Measurements from ENCODE around the gene HTR5A. TPM values are rescaled to one million over a fixed set of nuclear protein-coding genes. Genes with fewer than 3 reads are reported as not detected.

HTR5A gene
- total and polyA plus RNA-seq, 2 donors (not counting 3 experiments of a cell fraction or from before 2014, with no cell fraction given), result not detected

GRCh38 chr7:155097338-155097737, 27.2 kb downstream of the HTR5A start:
- Histone ChIP-seq H3K9me3 (replicated peaks; ENCODE audit: control insufficient read depth, insufficient read depth, low read length) (no peaks in the 10 kb centered on the region), H3K9me1 (replicated peaks; ENCODE audit: control insufficient read depth, extremely low read depth, insufficient read depth, low read length) (no peaks in the 10 kb centered on the region), H3K4me2 (ENCODE audit: insufficient read depth, low read length) (no peak overlapping the region), H4K20me1 (replicated peaks; ENCODE audit: control insufficient read depth, extremely low read depth, insufficient read depth, low read length) (no peaks in the 10 kb centered on the region), H3K27ac (ENCODE audit: insufficient read depth, low read depth, low read length) (no peak overlapping the region), H2AFZ (ENCODE audit: low read depth, low read length) (no peak overlapping the region), H3K4me1 (ENCODE audit: control insufficient read depth, extremely low read depth, insufficient read depth, low read length) (no peaks in the 10 kb centered on the region), H3K36me3 (ENCODE audit: control insufficient read depth in 2 of 2, extremely low read depth in 1 of 2, insufficient read depth in 2 of 2, low read length in 2 of 2) (no peaks in the 10 kb centered on the region), H3K79me2 (ENCODE audit: control insufficient read depth, insufficient read depth, low read length) (no peaks in the 10 kb centered on the region), H3K4me3 (replicated peaks in 1 of 3; ENCODE audit: insufficient read depth in 1 of 3, low read depth in 1 of 3, low read length in 3 of 3) (no peak overlapping the region), H3K9ac (replicated peaks; ENCODE audit: extremely low read depth, insufficient read depth, low read length) (no peak overlapping the region), H3K27me3 (ENCODE audit: control insufficient read depth in 2 of 2, insufficient read depth in 2 of 2, low read length in 2 of 2) (no peaks in the 10 kb centered on the region)
- BruUV-seq (replicated peaks), result no TSS peak
- CTCF ChIA-PET, result no interaction called here
- FAIRE-seq (no peak), DNase-seq (ENCODE audit: low read depth, low spot score) (no peak)
- dilution Hi-C loops (cut with MboI; ENCODE audit: extremely low pct_ligation_motif_present, low sequenced_read_pairs), result no loop called here
- TF ChIP-seq MAX (IDR thresholded peaks at IDR 0.05; ENCODE audit: insufficient read depth, insufficient read length) (no peak), EZH2 (IDR thresholded peaks at IDR 0.05; ENCODE audit: borderline replicate concordance, low read depth, low read length, severe bottlenecking) (no peak), POLR2AphosphoS5 (IDR thresholded peaks at IDR 0.05; ENCODE audit: insufficient read depth, low read depth, low read length) (no peak), MYC (IDR thresholded peaks at IDR 0.05; ENCODE audit: low read depth, low read length) (no peak), POLR2A (IDR thresholded peaks at IDR 0.05; ENCODE audit: low read depth, low read length) (no peak)
- intact Hi-C loops (cut with micrococcal nuclease), result no loop called here
- POLR2A ChIA-PET, result no interaction called here

- POLR2A ChIA-PET, result no interaction called here
- H3K9me1 ChIP-seq (replicated peaks; ENCODE audit: control insufficient read depth, extremely low read depth, insufficient read depth, low read length), result no peaks in the 10 kb centered on the region
- no peak overlapping the region for H3K9ac ChIP-seq (replicated peaks; ENCODE audit: extremely low read depth, insufficient read depth, low read length)
- H4K20me1 ChIP-seq (replicated peaks; ENCODE audit: control insufficient read depth, extremely low read depth, insufficient read depth, low read length), result no peaks in the 10 kb centered on the region
- H3K4me3 ChIP-seq (replicated peaks in 1 of 3; ENCODE audit: insufficient read depth in 1 of 3, low read depth in 1 of 3, low read length in 3 of 3), result no peak overlapping the region
- H3K9me3 ChIP-seq (replicated peaks; ENCODE audit: control insufficient read depth, insufficient read depth, low read length), result no peaks in the 10 kb centered on the region
- H3K27ac ChIP-seq (ENCODE audit: insufficient read depth, low read depth, low read length), result no peak overlapping the region
- BruUV-seq (replicated peaks), result no TSS peak
- H3K79me2 ChIP-seq (ENCODE audit: control insufficient read depth, insufficient read depth, low read length), result no peaks in the 10 kb centered on the region
- dilution Hi-C loops (cut with MboI; ENCODE audit: extremely low pct_ligation_motif_present, low sequenced_read_pairs) (no loop called here), intact Hi-C loops (cut with micrococcal nuclease) (no loop called here)
- FAIRE-seq (no peak), DNase-seq (ENCODE audit: low read depth, low spot score) (no peak)
- H3K4me1 ChIP-seq (ENCODE audit: control insufficient read depth, extremely low read depth, insufficient read depth, low read length), result no peaks in the 10 kb centered on the region
- H3K4me2 ChIP-seq (ENCODE audit: insufficient read depth, low read length), result no peak overlapping the region
- no peaks in the 10 kb centered on the region for H3K36me3 ChIP-seq (ENCODE audit: control insufficient read depth in 2 of 2, extremely low read depth in 1 of 2, insufficient read depth in 2 of 2, low read length in 2 of 2)
- H3K27me3 ChIP-seq (ENCODE audit: control insufficient read depth in 2 of 2, insufficient read depth in 2 of 2, low read length in 2 of 2), result no peaks in the 10 kb centered on the region
- TF ChIP-seq MYC (IDR thresholded peaks at IDR 0.05; ENCODE audit: low read depth, low read length) (no peak), GATA2 (IDR thresholded peaks at IDR 0.05; ENCODE audit: insufficient read depth, insufficient read length, low read depth, low read length) (no peak), POLR2AphosphoS5 (IDR thresholded peaks at IDR 0.05; ENCODE audit: insufficient read depth, low read depth, low read length) (no peak), POLR2A (IDR thresholded peaks at IDR 0.05; ENCODE audit: low read depth, low read length) (no peak)
- H2AFZ ChIP-seq (ENCODE audit: low read depth, low read length), result no peak overlapping the region
- CTCF ChIA-PET, result no interaction called here
Measured at GRCh38 chr7:155103839-155104238, 33.7 kb downstream of the HTR5A start.

Data from endothelial cell of umbilical vein (primary cell).